T-helper 9 cell (primary cell): ENCODE results near the gene TBC1D10A.

Experiments
- DNase-seq: peaks from one replicate; pipeline ENCODE4 v3.0.0-alpha.2; 2020

TBC1D10A gene

GRCh38 chr22:30285176-30285845 is 41.4 kb downstream of the TBC1D10A start:
- DNase-seq: no peak

- DNase-seq: no peak
Observed at GRCh38 chr22:30284666-30285065, 42.1 kb downstream of the TBC1D10A start.

DNA sequence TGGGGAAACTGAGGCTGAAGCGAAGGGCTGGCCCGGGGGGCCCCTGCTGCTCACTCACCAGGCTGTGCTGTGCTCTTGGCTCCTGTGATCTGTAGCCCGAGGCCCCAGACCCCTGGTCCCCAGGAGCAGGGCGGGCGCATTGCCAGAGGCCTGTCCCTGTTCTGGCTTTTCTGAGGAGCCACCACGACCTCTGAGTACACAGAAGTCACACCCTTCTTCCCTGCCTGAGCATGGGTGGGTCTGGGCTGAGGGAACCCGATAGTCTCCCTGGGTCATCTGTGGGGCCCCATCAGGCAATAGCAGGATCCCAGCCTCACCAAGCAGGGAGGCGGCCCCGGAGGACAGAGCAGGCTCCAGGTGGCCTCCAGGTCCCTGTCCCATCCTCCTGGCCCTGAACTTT is 42.6 kb downstream of the TBC1D10A start:
- DNase-seq: no peak

DNA sequence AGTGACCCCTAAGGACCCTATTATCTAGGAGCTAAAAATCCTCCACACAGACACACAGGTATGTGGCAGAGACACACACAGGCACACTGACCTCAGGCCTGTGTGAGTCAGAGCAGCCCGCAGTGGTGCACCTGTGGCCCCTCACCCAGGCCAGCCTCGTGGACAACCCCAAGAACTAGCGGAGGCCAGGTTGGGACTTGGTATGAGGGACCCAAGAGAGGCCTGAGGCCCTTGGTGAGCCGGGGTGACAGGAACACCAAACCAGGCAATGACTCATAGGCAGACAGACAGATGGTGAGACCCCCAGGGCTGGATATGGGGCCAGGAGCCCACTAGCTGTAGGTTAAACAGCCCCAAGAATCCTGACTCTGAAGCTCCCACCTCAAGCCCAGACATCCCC is 43.4 kb downstream of the TBC1D10A start:
- DNase-seq: no peak

DNA sequence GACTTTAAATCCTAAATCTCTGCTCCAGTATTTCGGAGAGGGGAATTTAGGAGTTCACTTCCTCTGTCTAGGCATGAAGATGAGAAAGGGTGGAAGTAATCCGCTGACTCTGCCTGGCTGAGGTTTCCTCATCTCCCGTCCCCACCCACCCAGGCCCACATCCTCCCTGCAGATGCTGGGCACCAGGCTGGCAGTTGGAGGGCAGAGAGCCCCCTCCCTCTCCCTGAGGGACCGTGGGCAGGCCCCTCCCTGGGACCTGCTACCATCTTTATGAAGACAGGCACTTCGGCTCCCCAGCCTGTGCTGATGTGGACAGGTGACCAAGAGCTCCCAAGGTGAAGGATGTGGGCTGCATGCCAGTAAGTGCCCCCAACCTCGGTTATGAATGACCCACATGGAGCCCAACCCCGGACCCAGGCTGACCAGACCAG is 44.1 kb downstream of the TBC1D10A start:
- no peak for DNase-seq

GRCh38 chr22:30280505-30280904 is 46.2 kb downstream of the TBC1D10A start:
- DNase-seq: no peak

- no peak for DNase-seq
Observed at GRCh38 chr22:30279932-30280331, 46.8 kb downstream of the TBC1D10A start.

GRCh38 chr22:30279046-30279788 is 47.5 kb downstream of the TBC1D10A start:
- DNase-seq: no peak

- no peak for DNase-seq
Observed at GRCh38 chr22:30277547-30278344, 49.0 kb downstream of the TBC1D10A start.

DNA sequence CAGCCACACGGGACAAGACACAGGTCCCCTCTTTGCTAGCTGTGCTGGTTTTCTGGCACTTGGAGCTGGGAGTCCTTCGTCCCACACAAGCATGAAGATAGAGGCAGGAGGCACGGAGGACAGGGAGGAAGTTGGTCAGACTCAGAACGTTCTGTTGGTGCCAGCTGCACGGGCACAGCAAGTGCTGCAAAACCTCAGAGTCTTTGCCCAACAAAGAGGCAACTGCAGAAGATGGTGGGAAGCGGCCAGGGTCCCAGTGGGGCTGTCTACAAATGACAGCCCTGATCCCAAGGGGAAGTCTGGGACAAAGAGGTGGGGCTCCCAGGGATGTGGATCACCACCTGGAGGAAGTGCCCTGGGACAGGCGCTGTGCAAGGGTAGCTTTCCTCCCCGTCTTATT is 50.7 kb downstream of the TBC1D10A start:
- no peak for DNase-seq

GRCh38 chr22:30275625-30276024 is 51.1 kb downstream of the TBC1D10A start:
- DNase-seq: no peak

GRCh38 chr22:30274437-30274812 is 52.3 kb downstream of the TBC1D10A start:
- DNase-seq: no peak

DNA sequence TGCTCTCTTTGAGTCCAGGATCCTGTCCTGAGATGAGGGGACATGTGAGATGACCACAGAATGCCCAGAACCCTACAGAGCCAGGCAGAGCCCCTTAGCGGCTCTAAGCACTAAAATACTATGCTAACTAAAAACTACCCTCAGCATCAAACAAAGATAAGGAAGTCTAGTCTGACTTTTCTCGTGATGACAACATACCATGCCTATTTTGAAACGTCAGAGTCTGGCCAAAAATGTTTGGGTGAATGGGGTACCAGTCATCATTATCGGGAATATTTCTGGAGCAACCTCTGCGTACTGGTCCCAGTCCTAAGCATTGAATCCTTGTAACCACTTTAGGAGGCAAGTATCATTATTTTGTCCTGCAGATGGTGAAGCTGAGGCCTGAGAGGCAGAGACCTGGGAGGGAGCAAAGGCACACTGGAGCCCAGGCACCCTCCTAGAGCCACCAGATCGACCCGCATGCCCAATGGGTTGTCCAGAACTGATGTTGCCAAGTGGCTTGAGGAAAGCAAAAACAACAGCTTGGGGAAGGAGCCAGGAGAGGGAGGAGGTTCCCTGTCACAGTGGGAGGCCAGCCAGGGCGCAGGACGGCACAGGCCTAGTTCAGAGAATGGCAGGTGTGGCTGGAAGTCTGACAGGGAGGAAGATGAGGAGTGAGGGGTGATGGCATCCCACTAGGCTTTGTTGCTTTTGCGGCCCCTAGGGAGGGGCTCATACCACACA is 52.9 kb downstream of the TBC1D10A start:
- DNase-seq: no peak

DNA sequence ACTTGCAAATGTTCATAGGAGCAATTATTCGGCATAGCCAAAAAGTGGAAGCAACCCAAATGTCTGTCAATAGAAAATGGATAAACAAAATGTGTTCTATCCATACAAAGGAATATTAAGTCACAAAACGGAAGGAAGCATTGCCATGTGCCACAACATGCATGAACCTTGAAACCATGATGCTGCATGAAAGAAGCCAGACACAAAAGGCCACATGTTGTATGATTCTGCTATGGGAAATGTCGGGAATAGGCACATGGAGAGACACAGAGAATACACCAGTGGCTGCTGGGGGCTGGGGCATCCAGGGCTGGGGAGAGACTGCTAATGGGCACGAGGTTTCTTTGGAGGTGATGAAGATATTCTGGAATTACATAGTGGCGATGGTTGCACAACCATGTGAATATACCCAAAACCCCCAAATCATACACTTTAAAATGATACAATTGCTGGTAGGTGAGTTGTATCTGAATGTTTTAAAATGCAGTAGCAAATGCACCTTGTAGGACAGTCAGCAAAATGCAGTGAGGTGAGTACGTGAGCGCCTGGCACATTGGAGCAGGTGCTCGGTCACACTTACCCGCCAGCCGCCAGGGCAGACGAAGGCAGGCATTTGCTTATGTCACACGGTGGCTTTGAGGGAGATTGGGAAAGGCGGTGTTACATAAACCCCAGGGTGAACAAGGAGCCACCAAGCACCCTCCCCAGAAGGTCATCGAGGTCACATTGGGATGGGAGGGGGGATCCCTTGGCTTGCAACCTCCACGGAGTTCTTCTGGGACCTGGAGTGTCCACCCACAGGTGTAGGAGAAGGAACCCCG is 53.8 kb downstream of the TBC1D10A start:
- no peak for DNase-seq

DNA sequence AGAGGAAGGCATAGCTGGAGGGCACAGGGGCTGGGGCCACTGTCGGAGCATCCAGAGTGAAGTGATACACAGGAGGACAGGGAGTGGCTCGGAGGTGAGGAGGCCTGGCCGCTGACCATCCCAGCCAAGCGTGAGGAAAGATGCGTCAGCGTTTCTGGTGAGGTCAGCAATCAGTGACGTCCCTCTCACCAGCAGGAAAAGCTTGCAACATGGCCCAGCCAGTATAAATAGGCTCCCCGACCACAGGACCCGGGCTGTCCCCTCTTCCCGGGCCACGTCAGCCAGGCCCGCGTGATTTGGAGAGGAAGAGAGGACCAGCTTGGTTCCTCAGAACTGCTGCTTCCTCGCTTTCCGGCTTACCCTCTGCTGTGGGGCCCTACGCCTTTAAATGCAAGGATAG is 55.9 kb downstream of the TBC1D10A start:
- DNase-seq: no peak

GRCh38 chr22:30268331-30268730 is 58.4 kb downstream of the TBC1D10A start:
- DNase-seq: no peak

DNA sequence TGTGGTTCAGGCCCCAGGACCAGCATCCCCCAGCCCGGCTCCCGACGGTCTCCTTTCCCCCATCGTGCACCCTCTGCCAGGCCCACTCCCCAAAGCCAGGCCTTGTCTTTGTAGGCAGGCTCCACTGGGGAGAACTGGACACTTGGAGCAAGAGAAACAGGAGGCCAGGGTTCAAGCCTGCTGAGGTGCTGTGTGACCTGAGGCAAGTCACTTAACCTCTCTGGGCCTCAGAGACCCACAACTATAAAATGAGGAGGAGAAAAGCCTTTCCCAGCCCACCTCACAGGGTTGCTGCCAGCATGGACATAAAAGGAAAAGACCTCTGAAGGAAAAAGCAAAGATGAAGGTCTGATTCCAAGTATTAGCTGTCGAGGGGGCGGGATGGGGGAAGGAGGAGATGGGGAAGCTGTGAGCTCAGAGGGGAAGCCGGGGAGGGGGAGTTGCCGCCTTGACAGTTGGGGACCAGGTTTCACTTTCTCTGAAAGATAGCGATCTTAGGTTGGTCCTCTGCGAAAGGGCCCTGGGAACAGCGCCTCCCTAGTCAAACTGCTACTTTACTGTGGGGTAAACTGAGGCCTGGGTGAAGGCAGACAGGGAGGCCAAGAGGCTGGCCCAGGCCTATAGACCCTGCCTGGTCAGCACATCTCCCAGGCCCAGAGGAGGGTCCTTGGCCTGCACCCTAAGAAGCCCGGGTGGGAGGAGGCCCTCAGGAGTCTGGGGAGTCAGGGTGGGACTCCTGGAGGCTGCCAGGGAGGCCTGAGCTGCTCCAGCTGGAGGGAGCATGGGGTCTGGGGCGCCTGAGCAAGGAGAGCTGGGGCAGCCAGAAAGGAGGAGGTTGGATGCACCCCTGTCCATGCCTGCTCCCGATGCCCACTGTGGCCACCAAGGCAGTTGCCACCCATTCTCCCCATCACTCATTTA is 59.1 kb downstream of the TBC1D10A start:
- DNase-seq: peak; percentile 49

DNA sequence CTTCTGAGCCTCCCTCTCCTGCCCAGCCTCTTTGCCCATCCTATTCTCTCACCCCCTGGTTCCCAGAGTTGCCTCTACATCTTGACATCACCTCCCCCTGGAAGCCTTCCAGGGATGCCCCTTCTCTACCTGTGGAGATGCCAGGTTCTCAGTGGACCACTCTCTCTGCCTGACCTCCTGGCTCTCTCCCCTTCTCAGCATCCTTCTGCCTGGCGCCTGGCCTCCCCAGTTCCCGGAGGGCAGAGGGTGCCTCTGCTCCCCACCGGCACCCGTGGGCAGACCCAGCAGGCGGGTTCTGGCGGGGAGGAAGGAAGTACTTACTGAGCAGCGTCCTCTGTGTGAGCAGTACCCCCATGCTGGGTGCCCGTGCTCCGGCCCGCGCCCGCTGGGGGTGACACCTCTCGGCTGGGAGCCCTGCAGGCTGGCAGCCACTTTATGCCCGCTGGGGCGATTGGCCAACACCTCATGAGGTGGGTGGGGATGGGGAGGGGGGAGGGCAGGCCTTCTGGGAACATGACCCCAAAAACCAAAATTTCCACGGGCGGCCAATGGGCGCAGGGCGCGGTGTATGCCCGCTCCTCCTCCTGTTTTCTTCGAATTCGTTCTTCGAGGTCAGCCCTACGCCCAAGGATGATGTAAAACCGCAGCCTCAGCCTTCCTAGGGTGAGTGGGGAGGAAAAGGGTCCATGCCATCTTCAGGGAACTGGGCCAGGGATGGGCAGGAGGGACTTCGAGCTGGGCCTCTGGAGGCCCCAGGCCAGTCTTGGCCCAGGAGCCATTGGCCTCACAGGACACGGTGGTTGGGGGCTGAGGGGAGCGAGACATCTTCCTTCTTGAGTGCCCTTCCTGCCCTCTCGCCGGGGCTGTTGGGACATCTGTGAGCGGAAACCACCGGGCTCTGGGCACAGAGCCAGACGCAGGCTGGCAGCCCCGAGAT is 60.0 kb downstream of the TBC1D10A start, which contains the start of gene OSM:
OSM (minus strand) TSS at position 407 of the 937 bp plus-strand sequence; CDS start at position 355, 52 bp downstream.
- peak; percentile 55 for DNase-seq

DNA sequence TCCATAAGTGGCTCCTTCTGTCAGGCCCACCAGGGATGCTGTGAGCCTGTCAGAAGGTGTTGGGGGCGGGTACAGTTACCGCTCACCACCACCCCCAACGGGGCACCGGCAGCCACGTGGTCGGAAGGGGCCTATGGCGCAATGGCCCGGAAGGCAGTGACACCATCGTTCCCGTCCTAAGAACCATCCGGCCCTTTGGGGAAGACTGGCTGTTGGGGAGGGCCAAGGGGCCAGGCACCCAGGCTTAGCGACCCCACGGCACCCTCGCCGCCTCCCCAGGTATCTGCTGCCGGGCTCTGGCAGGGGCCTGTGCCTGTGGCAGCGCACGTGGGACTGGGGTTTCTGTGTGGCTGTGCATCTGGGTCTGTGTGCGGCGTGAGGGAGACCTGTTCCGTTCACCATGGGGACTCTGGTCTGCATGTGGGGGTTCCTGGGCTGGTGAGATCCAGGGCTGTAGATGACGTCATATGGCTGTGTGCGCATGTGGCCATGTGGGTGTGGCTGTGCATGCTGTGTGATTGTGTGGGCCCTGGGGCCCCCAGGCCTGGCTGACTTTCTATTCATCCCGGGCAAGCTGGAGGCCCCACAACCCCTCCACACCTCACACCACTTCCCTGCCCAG is 60.8 kb downstream of the TBC1D10A start:
- DNase-seq: peak; percentile 71
